GM23248 (cell line): ENCODE data around the gene KCNQ5.

Source experiments
- EZH2 ChIP-seq: fragments of 200-600 bp; sonication (generic); IDR thresholded peaks from 2 replicates; pipeline ENCODE4 v1.6.1; 2018; ENCODE audit warnings: antibody characterized with exemption, mild to moderate bottlenecking; ENCODE audit not compliant: insufficient read depth, poor library complexity, severe bottlenecking
- EZH2phosphoT487 ChIP-seq: fragments of 200-600 bp; sonication (generic); IDR thresholded peaks from 2 replicates; pipeline ENCODE4 v1.6.1; 2018; ENCODE audit warnings: antibody characterized with exemption, moderate library complexity, mild to moderate bottlenecking, low read depth; ENCODE audit not compliant: insufficient read depth

DNA sequence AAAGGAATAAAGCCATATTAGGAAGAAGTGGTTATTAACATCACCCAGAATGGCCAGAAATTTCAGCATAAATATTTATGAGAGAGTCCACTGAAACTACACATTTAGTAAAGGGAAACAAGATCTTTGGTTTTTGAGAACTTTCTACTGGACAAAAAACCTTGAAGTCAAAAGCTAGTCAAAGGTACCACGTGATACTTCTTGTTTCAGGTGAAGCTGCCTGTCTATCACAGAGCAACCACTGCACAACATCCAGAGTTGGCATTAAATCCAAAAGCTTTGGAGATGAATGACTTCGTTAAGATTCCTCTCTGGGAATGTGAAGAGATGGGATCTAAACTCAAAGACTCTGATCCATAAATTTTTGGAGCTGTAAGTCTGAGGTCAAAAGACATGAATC lies 137.0 kb downstream of the KCNQ5 start:
- TF ChIP-seq EZH2 (no peak), EZH2phosphoT487 (no peak)
